Activated T-helper 1 cell treated with anti-CD3 and anti-CD28 coated beads, Interleukin-12 subunit alpha, Interleukin-12 subunit beta, Interleukin-2, Interleukin-4 antibody, amounts not matched to agents 30 ng/mL and 10 ng/mL and 1 ng/mL, durations not matched to agents 14 hours and 24 hours and 36 hours (primary cell): ENCODE measurements around the gene C16orf96. TPM values are rescaled to one million over a fixed set of nuclear protein-coding genes. Genes with fewer than 3 reads are reported as not detected.
"Not testable (repeated sequence)": the region's sequence is repeated elsewhere in the genome, so short reads cannot be mapped to it uniquely, and the experiment has no call there.

Experiments
- DNase-seq: peaks from one replicate; pipeline ENCODE4 v3.0.0; 2021; ENCODE audit warnings: low spot score
- H3K27ac Mint-ChIP-seq: one replicate; pipeline ENCODE4 v1.8.0; 2021; ENCODE audit warnings: mild to moderate bottlenecking, mixed read lengths
- H3K27me3 Mint-ChIP-seq: one replicate; pipeline ENCODE4 v1.8.0; 2022; ENCODE audit warnings: mild to moderate bottlenecking, moderate library complexity, mixed read lengths; ENCODE audit not compliant: insufficient read depth
- H3K36me3 Mint-ChIP-seq: one replicate; pipeline ENCODE4 v1.8.0; 2021; ENCODE audit warnings: low read depth, mixed read lengths
- H3K4me1 Mint-ChIP-seq: one replicate; pipeline ENCODE4 v1.8.0; 2021; ENCODE audit warnings: low read depth, mixed read lengths
- H3K4me3 Mint-ChIP-seq: one replicate; pipeline ENCODE4 v1.8.0; 2021; ENCODE audit warnings: mild to moderate bottlenecking, moderate library complexity, mixed read lengths
- H3K9me3 Mint-ChIP-seq: one replicate; pipeline ENCODE4 v1.8.0; 2021; ENCODE audit warnings: mixed read lengths
- intact Hi-C: fragments of 100-400 bp; cut with micrococcal nuclease; formaldehyde crosslinking; loops from one replicate; pipeline ENCODE4 v1.15.1; 2024
- total RNA-seq: library from RNA; stranded (reverse); gene quantifications from 2 replicates; pipeline ENCODE4 v1.2.3, GENCODE V29; 2022

The C16orf96 gene
- total RNA-seq, 1 donor from 2014 or later: not detected

DNA sequence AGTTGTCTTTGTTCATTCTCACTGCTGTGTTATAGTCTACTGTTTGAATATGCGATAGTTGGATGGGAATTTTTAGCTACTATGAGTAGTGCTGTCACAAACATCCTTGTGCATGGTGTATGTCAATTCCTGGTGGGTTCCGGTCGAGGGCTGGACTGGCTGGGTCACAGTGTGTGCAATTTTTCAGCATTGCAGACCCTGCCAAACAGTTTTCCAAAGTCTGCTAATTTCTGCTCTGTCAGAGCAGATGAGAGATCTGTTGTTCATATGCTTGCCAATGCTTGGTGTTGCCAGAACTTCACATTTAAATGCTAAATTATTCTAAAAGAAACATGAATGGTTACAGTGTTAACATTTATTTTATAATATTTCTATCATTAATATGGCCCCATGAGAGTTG, 3.6 kb upstream of the C16orf96 start:
- intact Hi-C loops: no loop called here
- peaks cover 10% of the 10 kb centered on the region for H3K4me1 Mint-ChIP-seq
- H3K9me3 Mint-ChIP-seq: no peaks in the 10 kb centered on the region
- H3K4me3 Mint-ChIP-seq: no peak overlapping the region
- H3K27me3 Mint-ChIP-seq: peaks cover 12% of the 10 kb centered on the region
- no peak for DNase-seq
- H3K27ac Mint-ChIP-seq: no peak overlapping the region
- no peaks in the 10 kb centered on the region for H3K36me3 Mint-ChIP-seq

DNA sequence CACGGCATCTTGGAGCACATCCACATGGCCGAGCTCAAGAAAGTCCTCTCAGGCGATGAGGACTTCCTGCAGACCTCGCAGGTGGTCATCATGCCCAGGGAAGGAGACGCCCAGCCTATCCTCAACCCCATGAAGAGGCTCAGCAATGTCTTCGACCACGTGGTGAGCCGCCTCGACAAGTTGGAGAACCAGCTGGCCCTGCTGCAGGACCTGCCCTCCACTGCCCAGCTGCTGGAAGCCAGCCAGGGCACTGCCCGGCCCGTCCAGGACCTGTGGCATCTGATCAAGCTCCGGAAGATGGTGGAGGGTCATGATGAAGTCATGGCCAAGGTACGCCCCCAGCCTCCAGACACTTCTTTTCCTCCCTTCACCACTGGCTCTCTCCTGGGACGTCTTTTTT, 440 bp downstream of the C16orf96 start:
- DNase-seq: no peak
- Mint-ChIP-seq H3K36me3 (no peaks in the 10 kb centered on the region), H3K27me3 (peaks cover 11% of the 10 kb centered on the region), H3K4me3 (no peak overlapping the region), H3K27ac (no peak overlapping the region), H3K9me3 (no peaks in the 10 kb centered on the region), H3K4me1 (no peaks in the 10 kb centered on the region)
- intact Hi-C loops: no loop called here

DNA sequence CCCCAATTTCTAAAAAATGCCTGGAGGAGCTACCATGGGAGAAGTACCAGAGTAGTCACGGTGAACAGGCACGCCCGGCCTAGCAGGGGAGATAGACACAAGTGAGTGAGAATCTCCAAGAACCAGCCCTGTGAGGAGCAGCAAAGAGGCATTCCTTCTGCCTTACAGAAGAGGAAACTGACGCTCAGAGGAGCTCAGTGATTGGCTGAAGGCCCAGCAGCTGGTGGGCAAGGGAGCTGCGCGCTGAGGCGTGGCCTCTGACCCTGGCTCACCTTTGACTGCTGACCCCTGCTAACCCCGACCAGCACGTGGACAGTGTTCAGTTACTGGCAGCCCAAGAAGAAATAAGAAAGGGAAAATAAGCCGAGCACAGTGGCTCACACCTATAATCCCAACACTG, 1.8 kb downstream of the C16orf96 start:
- H3K36me3 Mint-ChIP-seq: no peaks in the 10 kb centered on the region
- H3K9me3 Mint-ChIP-seq: no peaks in the 10 kb centered on the region
- intact Hi-C loops: no loop called here
- no peak overlapping the region for H3K27ac Mint-ChIP-seq
- no peak for DNase-seq
- peaks cover 10% of the 10 kb centered on the region for H3K27me3 Mint-ChIP-seq
- no peak overlapping the region for H3K4me3 Mint-ChIP-seq
- H3K4me1 Mint-ChIP-seq: no peaks in the 10 kb centered on the region

- Mint-ChIP-seq H3K4me1 (no peaks in the 10 kb centered on the region), H3K4me3 (no peak overlapping the region), H3K9me3 (no peaks in the 10 kb centered on the region), H3K27ac (no peak overlapping the region), H3K27me3 (peaks cover 10% of the 10 kb centered on the region), H3K36me3 (no peaks in the 10 kb centered on the region)
- no peak for DNase-seq
- intact Hi-C loops: no loop called here
These were observed 5.5 kb downstream of the C16orf96 start for GRCh38 chr16:4561596-4561995.

DNA sequence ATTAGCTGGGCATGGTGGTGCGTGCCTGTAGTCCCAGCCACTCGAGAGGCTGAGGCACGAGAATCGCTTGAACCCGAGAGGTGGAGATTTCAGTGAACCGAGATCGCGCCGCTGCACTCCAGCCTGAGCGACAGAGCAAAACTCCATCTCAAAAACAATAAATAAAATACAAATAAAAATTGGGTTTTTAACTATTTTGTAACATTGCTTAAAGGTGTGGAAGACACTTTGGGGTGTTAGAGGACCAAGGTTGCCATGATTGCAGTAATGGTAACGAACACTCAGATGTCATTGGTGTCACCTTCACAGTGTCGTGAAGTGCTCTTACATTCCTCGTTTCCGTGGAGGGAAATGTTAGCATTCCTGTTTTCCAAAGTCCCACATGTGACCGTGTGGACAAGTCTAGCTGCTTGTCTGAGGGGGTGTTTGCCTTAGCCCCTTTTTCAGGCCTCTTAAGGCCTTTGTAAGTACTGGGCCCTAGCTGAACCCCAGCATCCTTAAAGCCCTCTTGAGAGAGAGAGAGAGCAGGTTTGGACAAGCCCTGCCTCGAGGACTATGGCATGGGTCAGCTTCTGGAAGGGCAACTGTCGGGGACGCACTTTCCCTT, 8.6 kb downstream of the C16orf96 start:
- Mint-ChIP-seq H3K4me1 (no peaks in the 10 kb centered on the region), H3K4me3 (no peak overlapping the region), H3K27ac (no peak overlapping the region), H3K9me3 (no peaks in the 10 kb centered on the region), H3K36me3 (no peaks in the 10 kb centered on the region), H3K27me3 (peaks cover 11% of the 10 kb centered on the region)
- DNase-seq: no peak
- intact Hi-C loops: no loop called here

DNA sequence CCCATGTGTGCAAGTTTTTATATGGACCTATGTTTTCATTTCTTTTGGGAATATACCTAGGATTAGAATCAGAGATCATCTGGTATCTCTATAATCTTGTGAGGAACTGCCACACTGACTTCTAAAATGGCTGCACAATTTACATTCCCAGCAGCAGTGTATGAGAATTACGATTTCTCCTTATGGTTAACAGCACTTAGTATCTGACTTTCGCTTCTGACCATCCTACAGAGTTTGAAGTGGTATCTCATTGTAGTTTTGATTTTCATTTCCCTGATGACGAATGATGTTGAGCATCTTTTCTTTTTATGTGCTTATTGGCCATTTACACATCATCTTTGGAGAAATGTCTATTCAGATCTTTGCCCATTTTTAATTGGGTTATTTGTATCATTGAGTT, 10.0 kb downstream of the C16orf96 start:
- DNase-seq: no peak
- Mint-ChIP-seq H3K4me3 (no peak overlapping the region), H3K27ac (no peak overlapping the region), H3K36me3 (no peaks in the 10 kb centered on the region), H3K9me3 (no peaks in the 10 kb centered on the region), H3K27me3 (peaks cover 9% of the 10 kb centered on the region), H3K4me1 (no peaks in the 10 kb centered on the region)
- intact Hi-C loops: no loop called here

GRCh38 chr16:4570086-4570485, 13.9 kb downstream of the C16orf96 start:
- no peaks in the 10 kb centered on the region for H3K4me1 Mint-ChIP-seq
- no peak overlapping the region for H3K4me3 Mint-ChIP-seq
- no peaks in the 10 kb centered on the region for H3K9me3 Mint-ChIP-seq
- H3K27me3 Mint-ChIP-seq: peaks cover 4% of the 10 kb centered on the region
- intact Hi-C loops: no loop called here
- H3K36me3 Mint-ChIP-seq: no peaks in the 10 kb centered on the region
- no peak for DNase-seq
- H3K27ac Mint-ChIP-seq: no peak overlapping the region

DNA sequence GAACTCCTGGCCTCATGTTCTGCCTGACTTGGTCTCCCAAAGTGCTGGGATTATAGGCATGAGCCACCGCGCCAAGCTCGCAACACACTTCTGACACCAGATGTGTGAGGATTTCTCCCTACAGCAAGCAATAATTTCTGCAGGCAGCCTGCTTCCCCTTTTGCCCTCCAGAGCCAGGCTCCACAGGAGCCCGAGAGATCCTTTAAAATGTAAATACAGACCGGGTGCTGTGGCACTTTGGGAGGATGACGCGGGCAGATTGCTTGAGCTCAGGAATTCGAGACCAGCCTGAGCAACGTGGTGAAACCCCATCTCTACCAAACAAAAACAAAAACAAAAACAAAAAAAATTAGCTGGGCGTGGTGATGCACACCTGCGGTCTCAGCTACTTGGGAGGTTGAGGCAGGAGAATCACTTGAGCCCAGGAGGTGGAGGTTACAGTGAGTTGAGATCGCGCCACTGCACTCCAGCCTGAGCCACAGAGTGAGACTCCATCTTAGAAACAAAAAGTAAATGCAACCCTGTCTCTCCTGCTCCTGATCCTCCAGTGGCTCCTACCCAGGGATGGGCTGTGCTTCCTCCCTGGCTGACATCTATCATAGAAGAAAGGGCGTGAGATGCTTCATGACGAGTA, 14.7 kb downstream of the C16orf96 start:
- H3K36me3 Mint-ChIP-seq: no peaks in the 10 kb centered on the region
- no peaks in the 10 kb centered on the region for H3K9me3 Mint-ChIP-seq
- H3K27me3 Mint-ChIP-seq: peaks cover 4% of the 10 kb centered on the region
- H3K4me3 Mint-ChIP-seq: no peak overlapping the region
- no peak overlapping the region for H3K27ac Mint-ChIP-seq
- DNase-seq: no peak
- intact Hi-C loops: no loop called here
- no peaks in the 10 kb centered on the region for H3K4me1 Mint-ChIP-seq

GRCh38 chr16:4572715-4573114, 16.6 kb downstream of the C16orf96 start:
- Mint-ChIP-seq H3K4me3 (no peak overlapping the region), H3K27me3 (no peaks in the 10 kb centered on the region), H3K27ac (no peak overlapping the region), H3K4me1 (no peaks in the 10 kb centered on the region), H3K9me3 (no peaks in the 10 kb centered on the region), H3K36me3 (no peaks in the 10 kb centered on the region)
- no peak for DNase-seq
- intact Hi-C loops: no loop called here

DNA sequence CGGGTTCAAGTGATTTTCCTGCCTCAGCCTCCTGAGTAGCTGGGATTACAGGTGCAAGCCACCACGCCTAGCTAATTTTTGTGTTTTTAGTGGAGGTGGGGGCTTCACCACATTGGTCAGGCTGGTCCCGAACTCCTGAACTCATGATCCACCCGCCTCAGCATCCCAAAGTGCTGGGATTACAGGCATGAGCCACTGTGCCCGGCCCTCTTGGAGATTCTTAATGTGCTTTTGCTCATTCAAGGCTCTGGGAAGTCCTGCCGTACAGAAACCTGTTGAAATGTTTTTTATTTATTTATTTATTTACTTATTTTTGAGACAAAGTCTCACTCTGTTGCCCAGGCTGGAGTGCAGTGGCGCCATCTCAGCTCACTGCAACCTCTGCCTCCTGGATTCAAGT, 17.8 kb downstream of the C16orf96 start:
- DNase-seq, H3K4me1 Mint-ChIP-seq, H3K27me3 Mint-ChIP-seq, H3K9me3 Mint-ChIP-seq, H3K27ac Mint-ChIP-seq, intact Hi-C loops, H3K4me3 Mint-ChIP-seq, H3K36me3 Mint-ChIP-seq: not testable (repeated sequence)

DNA sequence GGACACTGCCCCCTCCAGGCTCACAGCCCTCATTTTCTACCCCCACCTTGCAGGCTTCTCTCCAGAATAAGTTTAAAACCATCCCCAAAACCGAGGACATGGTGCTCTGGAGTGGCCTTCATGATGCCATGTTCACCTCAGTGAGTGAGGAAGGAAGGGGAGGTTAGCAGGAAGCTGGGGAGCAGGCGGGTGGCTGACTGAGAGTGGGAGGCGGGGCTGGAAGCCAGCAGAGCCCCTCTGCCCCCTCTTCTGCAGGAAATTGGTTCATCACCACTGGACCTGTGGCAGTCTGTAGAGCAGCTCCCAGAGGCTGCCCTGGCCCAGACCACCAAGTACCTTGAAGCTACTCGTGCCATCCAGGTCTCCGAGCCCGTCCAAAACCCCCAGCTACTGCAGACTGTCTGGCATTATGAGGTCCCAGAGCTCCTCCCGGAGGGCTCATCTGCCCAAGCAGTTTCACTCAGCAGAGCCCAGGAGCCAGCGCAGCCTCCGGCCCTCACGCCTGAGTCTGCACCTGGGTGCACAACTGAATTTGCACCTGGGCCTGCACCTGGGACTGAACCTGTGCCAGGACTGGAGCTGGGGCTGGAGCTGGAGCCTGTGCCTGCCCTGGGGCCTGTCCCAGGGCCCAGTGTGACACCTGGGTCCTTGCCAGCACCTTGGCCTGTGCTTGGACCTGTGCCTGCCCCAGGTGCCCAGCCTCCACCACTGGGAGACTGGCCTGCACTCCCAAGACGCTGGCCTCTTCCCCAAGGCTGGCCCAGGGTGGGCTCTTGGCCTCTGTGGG, 19.0 kb downstream of the C16orf96 start:
- no peak for DNase-seq
- H3K9me3 Mint-ChIP-seq: no peaks in the 10 kb centered on the region
- H3K36me3 Mint-ChIP-seq: no peaks in the 10 kb centered on the region
- no peak overlapping the region for H3K4me3 Mint-ChIP-seq
- intact Hi-C loops: no loop called here
- H3K27ac Mint-ChIP-seq: no peak overlapping the region
- no peaks in the 10 kb centered on the region for H3K27me3 Mint-ChIP-seq
- H3K4me1 Mint-ChIP-seq: no peaks in the 10 kb centered on the region

- H3K4me1 Mint-ChIP-seq: no peaks in the 10 kb centered on the region
- DNase-seq: no peak
- no peak overlapping the region for H3K4me3 Mint-ChIP-seq
- no peaks in the 10 kb centered on the region for H3K9me3 Mint-ChIP-seq
- intact Hi-C loops: no loop called here
- no peak overlapping the region for H3K27ac Mint-ChIP-seq
- H3K36me3 Mint-ChIP-seq: no peaks in the 10 kb centered on the region
- no peaks in the 10 kb centered on the region for H3K27me3 Mint-ChIP-seq
These were observed 19.9 kb downstream of the C16orf96 start for GRCh38 chr16:4576008-4576407.

- intact Hi-C loops: no loop called here
These were observed 22.9 kb downstream of the C16orf96 start for GRCh38 chr16:4578961-4579530.

More at GRCh38 chr16:4578961-4579530, 22.9 kb downstream of the C16orf96 start:
- H3K27ac Mint-ChIP-seq: no peak overlapping the region
- H3K9me3 Mint-ChIP-seq: no peaks in the 10 kb centered on the region
- H3K4me3 Mint-ChIP-seq: no peak overlapping the region
- H3K27me3 Mint-ChIP-seq: no peaks in the 10 kb centered on the region
- H3K4me1 Mint-ChIP-seq: no peaks in the 10 kb centered on the region
- H3K36me3 Mint-ChIP-seq: no peaks in the 10 kb centered on the region
- no peak for DNase-seq
